ENCODE results near the gene MTFR2.

DNA sequence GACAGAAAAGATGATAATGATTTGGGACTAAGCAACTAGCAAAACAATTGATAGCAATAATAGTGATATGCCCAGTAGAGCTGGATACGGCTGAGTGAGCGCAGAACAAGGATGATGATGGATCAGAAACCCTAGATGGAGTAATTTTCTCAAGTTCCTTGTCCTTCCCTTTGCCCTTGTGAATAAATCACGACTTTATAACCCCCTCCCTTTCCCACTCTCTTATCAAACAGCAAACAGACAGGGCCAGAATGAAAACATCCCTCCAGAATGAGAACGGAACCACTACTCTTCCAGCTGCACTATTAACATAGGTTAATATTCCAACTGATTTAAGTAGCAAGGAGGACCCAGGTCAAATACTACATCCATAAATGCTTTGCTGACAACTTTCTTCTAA lies 1.3 kb upstream of the MTFR2 start:
- TF ChIP-seq SETDB1 (IDR thresholded peaks at IDR 0.05; ENCODE audit: insufficient read length, low read length): no peak
- TF ChIP-seq, protein P1, sequence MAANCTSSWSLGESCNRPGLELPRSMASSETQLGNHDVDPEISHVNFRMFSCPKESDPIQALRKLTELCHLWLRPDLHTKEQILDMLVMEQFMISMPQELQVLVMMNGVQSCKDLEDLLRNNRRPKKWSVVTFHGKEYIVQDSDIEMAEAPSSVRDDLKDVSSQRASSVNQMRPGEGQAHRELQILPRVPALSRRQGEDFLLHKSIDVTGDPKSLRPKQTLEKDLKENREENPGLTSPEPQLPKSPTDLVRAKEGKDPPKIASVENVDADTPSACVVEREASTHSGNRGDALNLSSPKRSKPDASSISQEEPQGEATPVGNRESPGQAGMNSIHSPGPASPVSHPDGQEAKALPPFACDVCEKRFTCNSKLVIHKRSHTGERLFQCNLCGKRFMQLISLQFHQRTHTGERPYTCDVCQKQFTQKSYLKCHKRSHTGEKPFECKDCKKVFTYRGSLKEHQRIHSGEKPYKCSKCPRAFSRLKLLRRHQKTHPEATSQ (tag by site-specific recombination; IDR thresholded peaks at IDR 0.05): no peak
- TF ChIP-seq ZNF660 (tag by site-specific recombination; IDR thresholded peaks at IDR 0.05): no peak
- TF ChIP-seq, protein P2, sequence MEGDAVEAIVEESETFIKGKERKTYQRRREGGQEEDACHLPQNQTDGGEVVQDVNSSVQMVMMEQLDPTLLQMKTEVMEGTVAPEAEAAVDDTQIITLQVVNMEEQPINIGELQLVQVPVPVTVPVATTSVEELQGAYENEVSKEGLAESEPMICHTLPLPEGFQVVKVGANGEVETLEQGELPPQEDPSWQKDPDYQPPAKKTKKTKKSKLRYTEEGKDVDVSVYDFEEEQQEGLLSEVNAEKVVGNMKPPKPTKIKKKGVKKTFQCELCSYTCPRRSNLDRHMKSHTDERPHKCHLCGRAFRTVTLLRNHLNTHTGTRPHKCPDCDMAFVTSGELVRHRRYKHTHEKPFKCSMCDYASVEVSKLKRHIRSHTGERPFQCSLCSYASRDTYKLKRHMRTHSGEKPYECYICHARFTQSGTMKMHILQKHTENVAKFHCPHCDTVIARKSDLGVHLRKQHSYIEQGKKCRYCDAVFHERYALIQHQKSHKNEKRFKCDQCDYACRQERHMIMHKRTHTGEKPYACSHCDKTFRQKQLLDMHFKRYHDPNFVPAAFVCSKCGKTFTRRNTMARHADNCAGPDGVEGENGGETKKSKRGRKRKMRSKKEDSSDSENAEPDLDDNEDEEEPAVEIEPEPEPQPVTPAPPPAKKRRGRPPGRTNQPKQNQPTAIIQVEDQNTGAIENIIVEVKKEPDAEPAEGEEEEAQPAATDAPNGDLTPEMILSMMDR (tag by site-specific recombination; IDR thresholded peaks at IDR 0.05): no peak
- TF ChIP-seq BCL11A (tag by site-specific recombination; IDR thresholded peaks at IDR 0.05; ENCODE audit: low read depth): no peak
- TF ChIP-seq TCF7L2 (IDR thresholded peaks at IDR 0.05; ENCODE audit: borderline replicate concordance, low read depth, low read length): no peak
- TF ChIP-seq ZNF416 (tag by site-specific recombination; IDR thresholded peaks at IDR 0.05): no peak
- TF ChIP-seq ZNF24 (tag by site-specific recombination; IDR thresholded peaks at IDR 0.05): no peak
